ENCODE data around the gene NAT9. TPM values are rescaled to one million over a fixed set of nuclear protein-coding genes. Genes with fewer than 3 reads are reported as not detected.

NAT9 gene
- total RNA-seq, 1 experiment from 2014 or later = 63.5 TPM

DNA sequence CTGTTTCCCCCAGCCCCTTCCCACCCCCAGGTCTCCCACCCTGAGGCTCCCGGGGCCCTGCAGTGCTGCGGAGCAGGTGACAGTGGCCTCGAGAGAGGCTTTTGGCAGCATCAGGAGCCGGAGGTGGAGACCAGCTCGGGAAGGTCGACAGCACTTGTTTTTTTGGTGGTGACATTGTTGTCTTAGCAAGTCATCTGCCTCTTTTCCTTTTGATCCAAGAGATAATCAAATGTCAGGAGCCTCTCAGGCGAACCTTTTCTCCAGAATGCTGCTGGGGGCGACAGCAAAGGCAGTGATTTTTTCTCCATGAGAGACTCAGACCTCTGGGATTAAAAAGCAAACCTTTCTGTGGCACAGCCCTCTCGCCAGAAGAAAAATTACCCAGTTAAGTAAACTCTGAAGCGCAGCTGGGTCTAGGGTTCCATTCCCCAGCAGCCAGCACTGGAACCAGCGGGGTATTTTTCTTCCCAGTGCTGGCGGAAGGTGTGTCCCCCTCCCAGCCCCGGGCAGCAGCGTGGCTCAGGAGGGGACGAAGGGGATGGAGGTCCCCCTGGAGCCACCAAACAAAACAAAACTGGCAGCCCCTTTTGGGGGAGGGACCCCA is 46.3 kb upstream of the NAT9 start:
- no CpG with 5 or more reads among the region's 15 CpGs for WGBS (ENCODE audit: extremely low coverage, insufficient read length, low lambda C conversion rate)

More for the DNA sequence above, 46.3 kb upstream of the NAT9 start:
- Histone ChIP-seq H2BK5ac (ENCODE audit: insufficient read length, low read length) (no peak overlapping the region), H3K4me2 (ENCODE audit: insufficient read depth, insufficient read length, low read length) (no peak overlapping the region), H3K27ac (ENCODE audit: insufficient read length, low read depth, low read length) (no peak overlapping the region), H3K79me2 (ENCODE audit: insufficient read depth, low read length) (no peaks in the 10 kb centered on the region), H3K23ac (ENCODE audit: insufficient read length, low read depth, low read length) (no peak overlapping the region), H4K91ac (ENCODE audit: insufficient read length, low read depth, low read length) (no peak overlapping the region), H2AK5ac (ENCODE audit: insufficient read length, low read length) (no peak overlapping the region), H3K18ac (ENCODE audit: insufficient read length, low read depth, low read length) (no peak overlapping the region), H3T11ph (ENCODE audit: low read length) (no peak overlapping the region), H2BK20ac (ENCODE audit: low read depth, low read length, poor library complexity, severe bottlenecking) (no peak overlapping the region), H3K79me1 (ENCODE audit: insufficient read depth, low read depth, low read length, poor library complexity, severe bottlenecking) (no peaks in the 10 kb centered on the region), H3K27me3 (ENCODE audit: insufficient read depth, low read length) (no peaks in the 10 kb centered on the region), H3K14ac (ENCODE audit: insufficient read depth, low read length) (no peak overlapping the region), H4K5ac (ENCODE audit: insufficient read length, low read depth, low read length) (no peak overlapping the region), H4K20me1 (ENCODE audit: control insufficient read depth, insufficient read depth, insufficient read length) (no peaks in the 10 kb centered on the region), H2BK15ac (ENCODE audit: low read depth, low read length) (no peak overlapping the region), H4K8ac (replicated peaks; ENCODE audit: insufficient read length, low read depth, low read length) (no peak overlapping the region), H2AFZ (ENCODE audit: low read length) (no peak overlapping the region), H2BK120ac (ENCODE audit: low read depth, low read length, poor library complexity, severe bottlenecking) (no peak overlapping the region), H3K4ac (ENCODE audit: low read depth, low read length) (no peak overlapping the region), H3K9ac (ENCODE audit: extremely low read depth, insufficient read length, low read length) (no peak overlapping the region), H3K4me1 (ENCODE audit: insufficient read depth, low read length) (no peaks in the 10 kb centered on the region), H3K23me2 (ENCODE audit: insufficient read length, low read depth, low read length, poor library complexity, severe bottlenecking) (no peaks in the 10 kb centered on the region), H3K9me3 (ENCODE audit: control insufficient read depth, low read depth, low read length) (no peaks in the 10 kb centered on the region), H2BK12ac (ENCODE audit: insufficient read length, low read depth, low read length) (no peak overlapping the region), H3K56ac (ENCODE audit: insufficient read length, low read depth, low read length) (no peak overlapping the region)
- Mint-ChIP-seq H3K27ac (no peak overlapping the region), H3K36me3 (ENCODE audit: insufficient read depth in 1 of 3, low read depth in 3 of 3) (peaks cover 4 to 9% (median 4%) of the 10 kb centered on the region in 3 experiments; a peak in 5 of 7 replicates), H3K27me3 (ENCODE audit: low read depth) (peaks cover 2% of the 10 kb centered on the region; the same call in 1 of the 2 replicates), H3K9me3 (no peaks in the 10 kb centered on the region), H3K4me3 (no peak overlapping the region), H3K4me1 (peaks cover 0 to 5% of the 10 kb centered on the region in 2 experiments; a peak in 2 of 4 replicates)
- no peak for DNase-seq
- TF ChIP-seq, protein P1, sequence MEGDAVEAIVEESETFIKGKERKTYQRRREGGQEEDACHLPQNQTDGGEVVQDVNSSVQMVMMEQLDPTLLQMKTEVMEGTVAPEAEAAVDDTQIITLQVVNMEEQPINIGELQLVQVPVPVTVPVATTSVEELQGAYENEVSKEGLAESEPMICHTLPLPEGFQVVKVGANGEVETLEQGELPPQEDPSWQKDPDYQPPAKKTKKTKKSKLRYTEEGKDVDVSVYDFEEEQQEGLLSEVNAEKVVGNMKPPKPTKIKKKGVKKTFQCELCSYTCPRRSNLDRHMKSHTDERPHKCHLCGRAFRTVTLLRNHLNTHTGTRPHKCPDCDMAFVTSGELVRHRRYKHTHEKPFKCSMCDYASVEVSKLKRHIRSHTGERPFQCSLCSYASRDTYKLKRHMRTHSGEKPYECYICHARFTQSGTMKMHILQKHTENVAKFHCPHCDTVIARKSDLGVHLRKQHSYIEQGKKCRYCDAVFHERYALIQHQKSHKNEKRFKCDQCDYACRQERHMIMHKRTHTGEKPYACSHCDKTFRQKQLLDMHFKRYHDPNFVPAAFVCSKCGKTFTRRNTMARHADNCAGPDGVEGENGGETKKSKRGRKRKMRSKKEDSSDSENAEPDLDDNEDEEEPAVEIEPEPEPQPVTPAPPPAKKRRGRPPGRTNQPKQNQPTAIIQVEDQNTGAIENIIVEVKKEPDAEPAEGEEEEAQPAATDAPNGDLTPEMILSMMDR (conservative IDR thresholded peaks at IDR 0.05) = no peak
